ENCODE data around the gene HHAT.

The HHAT gene

DNA sequence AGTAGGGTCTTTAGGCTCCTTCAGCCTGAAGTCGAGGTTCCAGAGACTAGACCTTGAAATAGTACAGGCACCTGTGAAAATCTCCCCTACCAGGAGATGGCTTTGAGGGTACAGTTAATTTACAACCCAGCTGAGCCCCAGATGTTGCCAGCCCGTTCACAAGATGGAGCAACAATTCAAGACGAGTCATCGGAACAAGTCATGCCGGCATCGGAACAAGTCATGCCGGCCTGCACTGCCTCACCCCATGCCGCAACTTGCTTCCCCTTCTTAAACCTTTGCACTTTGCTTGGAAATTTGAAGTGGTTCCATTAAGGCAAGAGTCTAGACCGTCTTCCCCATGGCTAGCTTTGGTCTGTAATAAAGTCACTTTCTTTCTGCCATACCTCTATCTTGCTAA, 16.0 kb downstream of the HHAT start:
- no peak overlapping the region for H2BK120ac ChIP-seq (ENCODE audit: low read depth, low read length)
- no peak overlapping the region for H2AFZ ChIP-seq (ENCODE audit: low read length)
- H3K4me2 ChIP-seq (ENCODE audit: insufficient read depth, low read length, poor library complexity, severe bottlenecking) = no peak overlapping the region
- no peak overlapping the region for H3K23ac ChIP-seq (ENCODE audit: low read depth, low read length, poor library complexity)
- no peak overlapping the region for H4K8ac ChIP-seq (ENCODE audit: low read depth, low read length)
- no peak for DNase-seq (ENCODE audit: low spot score)
- no peak overlapping the region for H3K27ac ChIP-seq (replicated peaks; ENCODE audit: low read length)
- no peaks in the 10 kb centered on the region for H3K79me1 ChIP-seq (ENCODE audit: low read depth, low read length)
- H3K18ac ChIP-seq (ENCODE audit: low read length) = no peak overlapping the region
- H2BK5ac ChIP-seq (ENCODE audit: low read length) = no peak overlapping the region
- H3K9me3 ChIP-seq (replicated peaks in 1 of 2; ENCODE audit: control insufficient read depth in 2 of 2, insufficient read depth in 1 of 2, low read depth in 1 of 2, low read length in 2 of 2) = no peaks in the 10 kb centered on the region
- H2BK12ac ChIP-seq (ENCODE audit: low read length) = no peak overlapping the region
- H3K4me1 ChIP-seq (ENCODE audit: control insufficient read depth in 2 of 2, insufficient read depth in 1 of 2, low read depth in 1 of 2, low read length in 2 of 2) = peaks cover 0 to 5% of the 10 kb centered on the region in 2 donors
- no CpG with 5 or more reads among the region's 9 CpGs for WGBS, 2 donors (ENCODE audit: extremely low coverage in 2 of 2, insufficient read length in 2 of 2, insufficient replicate concordance in 1 of 2)
- no peak overlapping the region for H3K4ac ChIP-seq (ENCODE audit: low read length)
- H3K14ac ChIP-seq (ENCODE audit: low read length) = no peak overlapping the region
- H2BK15ac ChIP-seq (ENCODE audit: low read length) = no peak overlapping the region
- H4K91ac ChIP-seq (ENCODE audit: low read depth, low read length, poor library complexity) = no peak overlapping the region
- H3K36me3 ChIP-seq (replicated peaks in 1 of 2; ENCODE audit: control insufficient read depth in 2 of 2, insufficient read depth in 2 of 2, low read length in 2 of 2) = no peaks in the 10 kb centered on the region
- no peak overlapping the region for H3K9ac ChIP-seq (ENCODE audit: low read depth, low read length, poor library complexity)
- H2AK5ac ChIP-seq (ENCODE audit: low read depth, low read length) = no peak overlapping the region
- no peaks in the 10 kb centered on the region for H3K27me3 ChIP-seq (ENCODE audit: control insufficient read depth in 3 of 3, insufficient read depth in 3 of 3, low read depth in 1 of 3, low read length in 3 of 3)
- H3K4me3 ChIP-seq (ENCODE audit: low read length in 2 of 2) = no peak overlapping the region

- Histone ChIP-seq H3K79me1 (ENCODE audit: low read depth, low read length) (no peaks in the 10 kb centered on the region), H3K4me2 (ENCODE audit: insufficient read depth, low read length, poor library complexity, severe bottlenecking) (no peak overlapping the region), H3K9ac (ENCODE audit: low read depth, low read length, poor library complexity) (no peak overlapping the region), H2BK12ac (ENCODE audit: low read length) (no peak overlapping the region), H3K4me3 (ENCODE audit: low read length in 2 of 2) (no peak overlapping the region), H3K9me3 (replicated peaks in 1 of 2; ENCODE audit: control insufficient read depth in 2 of 2, insufficient read depth in 1 of 2, low read depth in 1 of 2, low read length in 2 of 2) (no peaks in the 10 kb centered on the region), H3K14ac (ENCODE audit: low read length) (no peak overlapping the region), H2BK15ac (ENCODE audit: low read length) (no peak overlapping the region), H3K36me3 (replicated peaks in 1 of 2; ENCODE audit: control insufficient read depth in 2 of 2, insufficient read depth in 2 of 2, low read length in 2 of 2) (peaks cover 0 to 5% of the 10 kb centered on the region in 2 donors), H4K91ac (ENCODE audit: low read depth, low read length, poor library complexity) (no peak overlapping the region), H3K4me1 (ENCODE audit: control insufficient read depth in 2 of 2, insufficient read depth in 1 of 2, low read depth in 1 of 2, low read length in 2 of 2) (peaks cover 0 to 5% of the 10 kb centered on the region in 2 donors), H2AFZ (ENCODE audit: low read length) (no peak overlapping the region), H3K27ac (replicated peaks; ENCODE audit: low read length) (no peak overlapping the region), H3K4ac (ENCODE audit: low read length) (no peak overlapping the region), H4K8ac (ENCODE audit: low read depth, low read length) (no peak overlapping the region), H3K18ac (ENCODE audit: low read length) (no peak overlapping the region), H2BK120ac (ENCODE audit: low read depth, low read length) (no peak overlapping the region), H2BK5ac (ENCODE audit: low read length) (no peak overlapping the region), H3K23ac (ENCODE audit: low read depth, low read length, poor library complexity) (no peak overlapping the region), H2AK5ac (ENCODE audit: low read depth, low read length) (no peak overlapping the region), H3K27me3 (ENCODE audit: control insufficient read depth in 3 of 3, insufficient read depth in 3 of 3, low read depth in 1 of 3, low read length in 3 of 3) (no peaks in the 10 kb centered on the region)
- WGBS, 2 donors (ENCODE audit: extremely low coverage in 2 of 2, insufficient read length in 2 of 2, insufficient replicate concordance in 1 of 2) = no CpG with 5 or more reads among the region's 1 CpG
- no peak for DNase-seq (ENCODE audit: low spot score)
Observed at GRCh38 chr1:210347112-210347511, 18.4 kb downstream of the HHAT start.

DNA sequence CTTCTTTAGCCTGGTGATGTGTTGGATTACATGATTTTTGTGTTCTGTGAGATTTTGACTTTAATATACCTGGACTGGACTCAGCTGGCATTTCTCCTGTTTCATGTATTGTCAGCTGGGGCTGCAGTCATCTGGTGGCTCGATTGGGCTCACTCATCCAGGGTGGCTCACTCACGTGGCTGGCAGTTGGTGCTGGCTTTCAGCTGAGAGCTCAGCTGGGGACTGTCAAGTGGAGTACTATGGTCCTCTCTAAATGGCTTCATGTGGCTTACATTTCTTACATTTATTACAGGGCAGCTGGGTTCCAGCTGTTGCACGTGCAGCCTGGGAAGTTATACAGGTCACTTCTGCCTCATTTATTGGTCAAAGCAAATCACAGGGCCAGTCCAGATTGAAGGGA, 22.8 kb downstream of the HHAT start:
- Histone ChIP-seq H3K9ac (ENCODE audit: low read depth, low read length, poor library complexity) (no peak overlapping the region), H2BK120ac (ENCODE audit: low read depth, low read length) (no peak overlapping the region), H3K36me3 (replicated peaks in 1 of 2; ENCODE audit: control insufficient read depth in 2 of 2, insufficient read depth in 2 of 2, low read length in 2 of 2) (peaks cover 0 to 5% of the 10 kb centered on the region in 2 donors), H2BK15ac (ENCODE audit: low read length) (no peak overlapping the region), H4K8ac (ENCODE audit: low read depth, low read length) (no peak overlapping the region), H4K91ac (ENCODE audit: low read depth, low read length, poor library complexity) (no peak overlapping the region), H2AFZ (ENCODE audit: low read length) (no peak overlapping the region), H3K27ac (replicated peaks; ENCODE audit: low read length) (no peak overlapping the region), H3K4me2 (ENCODE audit: insufficient read depth, low read length, poor library complexity, severe bottlenecking) (no peak overlapping the region), H3K4me3 (ENCODE audit: low read length in 2 of 2) (no peak overlapping the region), H2AK5ac (ENCODE audit: low read depth, low read length) (no peak overlapping the region), H3K18ac (ENCODE audit: low read length) (no peak overlapping the region), H3K23ac (ENCODE audit: low read depth, low read length, poor library complexity) (no peak overlapping the region), H3K79me1 (ENCODE audit: low read depth, low read length) (no peaks in the 10 kb centered on the region), H3K27me3 (ENCODE audit: control insufficient read depth in 3 of 3, insufficient read depth in 3 of 3, low read depth in 1 of 3, low read length in 3 of 3) (no peaks in the 10 kb centered on the region), H2BK5ac (ENCODE audit: low read length) (no peak overlapping the region), H3K4ac (ENCODE audit: low read length) (no peak overlapping the region), H2BK12ac (ENCODE audit: low read length) (no peak overlapping the region), H3K14ac (ENCODE audit: low read length) (no peak overlapping the region), H3K9me3 (replicated peaks in 1 of 2; ENCODE audit: control insufficient read depth in 2 of 2, insufficient read depth in 1 of 2, low read depth in 1 of 2, low read length in 2 of 2) (no peaks in the 10 kb centered on the region), H3K4me1 (ENCODE audit: control insufficient read depth in 2 of 2, insufficient read depth in 1 of 2, low read depth in 1 of 2, low read length in 2 of 2) (no peaks in the 10 kb centered on the region)
- no peak for DNase-seq (ENCODE audit: low spot score)
- no CpG with 5 or more reads among the region's 3 CpGs for WGBS, 2 donors (ENCODE audit: extremely low coverage in 2 of 2, insufficient read length in 2 of 2, insufficient replicate concordance in 1 of 2)

DNA sequence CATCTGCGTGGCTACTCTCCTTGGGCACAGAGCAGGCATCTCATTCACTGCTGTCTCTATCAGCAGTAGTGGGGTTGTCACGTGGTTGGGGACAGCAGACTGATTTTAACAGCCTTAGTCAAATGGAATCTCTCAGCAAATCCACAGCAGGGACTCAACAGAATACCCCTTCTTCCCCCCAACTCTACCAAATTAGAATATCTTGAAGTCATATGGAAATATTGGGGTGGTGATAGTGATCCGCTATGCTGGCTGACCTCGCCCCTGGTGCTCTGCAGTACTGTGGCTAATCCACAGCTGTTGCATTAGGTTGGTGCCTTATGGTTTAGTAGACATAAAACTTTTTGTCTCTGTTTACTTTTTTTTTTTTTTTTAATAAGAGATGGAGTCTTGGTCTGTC, 23.9 kb downstream of the HHAT start:
- no peak overlapping the region for H3K23ac ChIP-seq (ENCODE audit: low read depth, low read length, poor library complexity)
- no peak overlapping the region for H2BK5ac ChIP-seq (ENCODE audit: low read length)
- DNase-seq (ENCODE audit: low spot score) = no peak
- no peak overlapping the region for H3K27ac ChIP-seq (replicated peaks; ENCODE audit: low read length)
- no peak overlapping the region for H3K9ac ChIP-seq (ENCODE audit: low read depth, low read length, poor library complexity)
- no peak overlapping the region for H2BK15ac ChIP-seq (ENCODE audit: low read length)
- H4K8ac ChIP-seq (ENCODE audit: low read depth, low read length) = no peak overlapping the region
- no peak overlapping the region for H2BK12ac ChIP-seq (ENCODE audit: low read length)
- no peak overlapping the region for H2BK120ac ChIP-seq (ENCODE audit: low read depth, low read length)
- H2AFZ ChIP-seq (ENCODE audit: low read length) = no peak overlapping the region
- peaks cover 0 to 5% of the 10 kb centered on the region in 2 donors for H3K36me3 ChIP-seq (replicated peaks in 1 of 2; ENCODE audit: control insufficient read depth in 2 of 2, insufficient read depth in 2 of 2, low read length in 2 of 2)
- H3K4me3 ChIP-seq (ENCODE audit: low read length in 2 of 2) = no peak overlapping the region
- no peaks in the 10 kb centered on the region for H3K4me1 ChIP-seq (ENCODE audit: control insufficient read depth in 2 of 2, insufficient read depth in 1 of 2, low read depth in 1 of 2, low read length in 2 of 2)
- H3K9me3 ChIP-seq (replicated peaks in 1 of 2; ENCODE audit: control insufficient read depth in 2 of 2, insufficient read depth in 1 of 2, low read depth in 1 of 2, low read length in 2 of 2) = no peaks in the 10 kb centered on the region
- no peaks in the 10 kb centered on the region for H3K27me3 ChIP-seq (ENCODE audit: control insufficient read depth in 3 of 3, insufficient read depth in 3 of 3, low read depth in 1 of 3, low read length in 3 of 3)
- no CpG with 5 or more reads among the region's 4 CpGs for WGBS, 2 donors (ENCODE audit: extremely low coverage in 2 of 2, insufficient read length in 2 of 2, insufficient replicate concordance in 1 of 2)
- no peak overlapping the region for H3K4ac ChIP-seq (ENCODE audit: low read length)
- no peak overlapping the region for H3K18ac ChIP-seq (ENCODE audit: low read length)
- H2AK5ac ChIP-seq (ENCODE audit: low read depth, low read length) = no peak overlapping the region
- H3K14ac ChIP-seq (ENCODE audit: low read length) = no peak overlapping the region
- H3K4me2 ChIP-seq (ENCODE audit: insufficient read depth, low read length, poor library complexity, severe bottlenecking) = no peak overlapping the region
- H4K91ac ChIP-seq (ENCODE audit: low read depth, low read length, poor library complexity) = no peak overlapping the region
- H3K79me1 ChIP-seq (ENCODE audit: low read depth, low read length) = no peaks in the 10 kb centered on the region
